ENCODE data around the gene MORN3. TPM values are rescaled to one million over a fixed set of nuclear protein-coding genes. Genes with fewer than 3 reads are reported as not detected.

The MORN3 gene
- total and polyA plus RNA-seq, 10 of the 15 experiments (the other 5 are each of a cell fraction or from before 2014, with no cell fraction given) = 0.08 to 0.34 (median 0.17) TPM

GRCh38 chr12:121712461-121713256 lies 43.2 kb upstream of the MORN3 start, which contains the start of gene TMEM120B (continued):
- TF ChIP-seq BCL3 (IDR thresholded peaks at IDR 0.05; ENCODE audit: borderline replicate concordance, insufficient read depth, low read depth, low read length, poor library complexity, severe bottlenecking) = no peak
- TF ChIP-seq NRF1 (conservative IDR thresholded peaks at IDR 0.05; ENCODE audit: low read depth, low read length) = peak; percentile 63
- peak; percentile 58; the same call in 1 of the 2 replicates for TF ChIP-seq GATAD2B (conservative IDR thresholded peaks at IDR 0.05; ENCODE audit: low read depth)
- no peak for TF ChIP-seq ZZZ3 (IDR thresholded peaks at IDR 0.05; ENCODE audit: control insufficient read depth, insufficient read length, low read depth)
- 0 out of 2 replicates have a peak, but pooled peaks have one; percentile 6 for TF ChIP-seq PAX5 (IDR thresholded peaks at IDR 0.05; ENCODE audit: borderline replicate concordance, low read depth, low read length)
- TF ChIP-seq SIN3A (IDR thresholded peaks at IDR 0.05; ENCODE audit: low read depth, low read length) = peak; percentile 80; the same call in 1 of the 2 replicates
- no peak for TF ChIP-seq CUX1 (IDR thresholded peaks at IDR 0.05; ENCODE audit: insufficient replicate concordance, low read depth, low read length)
- no peak for TF ChIP-seq TARDBP (IDR thresholded peaks at IDR 0.05; ENCODE audit: borderline replicate concordance)
- TF ChIP-seq SMARCA5 (IDR thresholded peaks at IDR 0.05) = peak; percentile 83
- TF ChIP-seq KDM1A (IDR thresholded peaks at IDR 0.05; ENCODE audit: borderline replicate concordance) = no peak
- no peak for TF ChIP-seq PRDM15 (CRISPR knock-in tag; IDR thresholded peaks at IDR 0.05)
- no peak for TF ChIP-seq ZNF622 (IDR thresholded peaks at IDR 0.05)
- no peak for TF ChIP-seq ZNF217 (IDR thresholded peaks at IDR 0.05)
- TF ChIP-seq CHD2 (IDR thresholded peaks at IDR 0.05; ENCODE audit: borderline replicate concordance, low read depth, low read length) = no peak; the same call in 1 of the 2 replicates
- TF ChIP-seq RAD51 (IDR thresholded peaks at IDR 0.05) = no peak
- no peak for TF ChIP-seq ZNF384 (IDR thresholded peaks at IDR 0.05; ENCODE audit: borderline replicate concordance, low read depth, low read length)
- peak; percentile 84 for TF ChIP-seq TCF12 (IDR thresholded peaks at IDR 0.05; ENCODE audit: low read depth, low read length)
- peak; percentile 29; the same call in 1 of the 2 replicates for TF ChIP-seq NR2F1 (conservative IDR thresholded peaks at IDR 0.05)
